RWPE2 (cell line): ENCODE results near the gene COPZ2.

ENCODE experiments used
- ATAC-seq: fragments of 200-7000 bp; cut with Tn5 transposase; 3 replicates; pipeline ENCODE4 v1.9.1; 2021; ENCODE audit warnings: low read depth
- DNase-seq: peaks from one replicate; pipeline ENCODE4 v3.0.0-alpha.2; 2020; ENCODE audit warnings: low spot score
- H3K27ac ChIP-seq: fragments of 450-650 bp; 2 replicates; pipeline ENCODE4 v1.5.1; 2017; ENCODE audit warnings: mild to moderate bottlenecking; ENCODE audit not compliant: poor library complexity, severe bottlenecking
- H3K27me3 ChIP-seq: fragments of 250-450 bp; sonication (Bioruptor Pico); 2 replicates; pipeline ENCODE4 v1.5.1; 2021; ENCODE audit warnings: mild to moderate bottlenecking, moderate library complexity; ENCODE audit not compliant: insufficient read depth, poor library complexity, severe bottlenecking
- H3K36me3 ChIP-seq: fragments of 250-450 bp; sonication (Bioruptor Pico); 2 replicates; pipeline ENCODE4 v1.5.1; 2020; ENCODE audit warnings: low read depth, mild to moderate bottlenecking, moderate library complexity
- H3K4me1 ChIP-seq: fragments of 250-450 bp; sonication (Bioruptor Pico); 2 replicates; pipeline ENCODE4 v1.5.1; 2021; ENCODE audit warnings: mild to moderate bottlenecking, moderate library complexity; ENCODE audit not compliant: insufficient read depth, poor library complexity, severe bottlenecking
- H3K4me3 ChIP-seq: fragments of 250-450 bp; sonication (Bioruptor Pico); 2 replicates; pipeline ENCODE4 v1.5.1; 2021; ENCODE audit warnings: mild to moderate bottlenecking, moderate library complexity; ENCODE audit not compliant: severe bottlenecking
- H3K9me3 ChIP-seq: fragments of 250-450 bp; sonication (Bioruptor Pico); 2 replicates; pipeline ENCODE4 v1.5.1; 2021; ENCODE audit warnings: mild to moderate bottlenecking, moderate library complexity; ENCODE audit not compliant: severe bottlenecking
- TF ChIP-seq, protein P1 (sequence below): fragments of 450-650 bp; IDR thresholded peaks from one replicate; pipeline ENCODE4 v1.5.1; 2017; ENCODE audit warnings: mild to moderate bottlenecking, moderate library complexity; ENCODE audit not compliant: poor library complexity, severe bottlenecking

The COPZ2 gene

DNA sequence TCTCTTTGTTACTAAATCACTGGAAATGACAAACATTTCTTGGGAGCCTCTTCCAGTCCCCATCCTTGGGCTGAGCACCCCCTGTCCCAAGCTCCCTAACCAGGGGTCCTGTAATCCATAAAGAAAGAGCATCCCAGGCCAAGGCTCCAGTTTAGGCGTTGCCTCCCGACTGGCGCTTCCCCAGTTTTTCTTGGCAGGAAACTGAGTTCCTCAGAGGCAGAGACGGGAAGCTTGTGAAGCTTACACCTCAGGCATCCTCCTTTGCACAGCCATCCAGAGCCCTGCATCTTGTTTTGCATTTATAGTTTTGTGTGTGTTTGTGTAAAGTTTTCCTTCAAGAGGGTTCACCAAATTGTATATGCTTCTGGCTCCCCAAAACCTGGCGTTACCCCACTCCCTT lies 7.1 kb downstream of the COPZ2 start:
- Histone ChIP-seq H3K36me3 (no peaks in the 10 kb centered on the region), H3K4me1 (peaks cover 14% of the 10 kb centered on the region), H3K27ac (no peak overlapping the region), H3K9me3 (no peaks in the 10 kb centered on the region), H3K27me3 (no peaks in the 10 kb centered on the region), H3K4me3 (no peak overlapping the region)
- DNase-seq (peak; percentile 15), ATAC-seq (no peak)
- TF ChIP-seq, protein P1, sequence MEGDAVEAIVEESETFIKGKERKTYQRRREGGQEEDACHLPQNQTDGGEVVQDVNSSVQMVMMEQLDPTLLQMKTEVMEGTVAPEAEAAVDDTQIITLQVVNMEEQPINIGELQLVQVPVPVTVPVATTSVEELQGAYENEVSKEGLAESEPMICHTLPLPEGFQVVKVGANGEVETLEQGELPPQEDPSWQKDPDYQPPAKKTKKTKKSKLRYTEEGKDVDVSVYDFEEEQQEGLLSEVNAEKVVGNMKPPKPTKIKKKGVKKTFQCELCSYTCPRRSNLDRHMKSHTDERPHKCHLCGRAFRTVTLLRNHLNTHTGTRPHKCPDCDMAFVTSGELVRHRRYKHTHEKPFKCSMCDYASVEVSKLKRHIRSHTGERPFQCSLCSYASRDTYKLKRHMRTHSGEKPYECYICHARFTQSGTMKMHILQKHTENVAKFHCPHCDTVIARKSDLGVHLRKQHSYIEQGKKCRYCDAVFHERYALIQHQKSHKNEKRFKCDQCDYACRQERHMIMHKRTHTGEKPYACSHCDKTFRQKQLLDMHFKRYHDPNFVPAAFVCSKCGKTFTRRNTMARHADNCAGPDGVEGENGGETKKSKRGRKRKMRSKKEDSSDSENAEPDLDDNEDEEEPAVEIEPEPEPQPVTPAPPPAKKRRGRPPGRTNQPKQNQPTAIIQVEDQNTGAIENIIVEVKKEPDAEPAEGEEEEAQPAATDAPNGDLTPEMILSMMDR: no peak

DNA sequence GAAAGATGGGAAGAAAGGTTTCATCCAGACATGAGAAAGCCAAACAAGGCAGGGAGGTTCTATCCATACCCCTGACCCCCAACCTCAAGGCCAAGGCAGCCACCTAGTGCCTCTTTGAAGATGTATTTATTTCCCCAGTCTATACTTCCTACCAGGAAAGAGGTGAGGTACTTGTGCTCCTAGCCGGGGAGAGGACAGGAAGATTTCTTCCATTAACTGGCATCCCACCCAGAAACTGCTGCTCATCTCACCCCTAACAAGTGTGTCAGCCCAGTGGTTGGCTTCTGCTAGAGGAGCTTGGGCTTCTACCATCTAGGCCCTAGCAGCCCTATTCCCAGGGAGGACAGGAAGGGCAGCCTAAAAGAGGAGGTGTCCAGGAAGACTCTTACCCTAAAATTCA lies 8.9 kb downstream of the COPZ2 start:
- peaks cover 18% of the 10 kb centered on the region for H3K4me1 ChIP-seq
- no peak overlapping the region for H3K4me3 ChIP-seq
- no peaks in the 10 kb centered on the region for H3K36me3 ChIP-seq
- H3K9me3 ChIP-seq: no peaks in the 10 kb centered on the region
- H3K27ac ChIP-seq: no peak overlapping the region
- H3K27me3 ChIP-seq: no peaks in the 10 kb centered on the region
- ATAC-seq: no peak
- peak; percentile 16 for DNase-seq
- TF ChIP-seq, protein P1: no peak

DNA sequence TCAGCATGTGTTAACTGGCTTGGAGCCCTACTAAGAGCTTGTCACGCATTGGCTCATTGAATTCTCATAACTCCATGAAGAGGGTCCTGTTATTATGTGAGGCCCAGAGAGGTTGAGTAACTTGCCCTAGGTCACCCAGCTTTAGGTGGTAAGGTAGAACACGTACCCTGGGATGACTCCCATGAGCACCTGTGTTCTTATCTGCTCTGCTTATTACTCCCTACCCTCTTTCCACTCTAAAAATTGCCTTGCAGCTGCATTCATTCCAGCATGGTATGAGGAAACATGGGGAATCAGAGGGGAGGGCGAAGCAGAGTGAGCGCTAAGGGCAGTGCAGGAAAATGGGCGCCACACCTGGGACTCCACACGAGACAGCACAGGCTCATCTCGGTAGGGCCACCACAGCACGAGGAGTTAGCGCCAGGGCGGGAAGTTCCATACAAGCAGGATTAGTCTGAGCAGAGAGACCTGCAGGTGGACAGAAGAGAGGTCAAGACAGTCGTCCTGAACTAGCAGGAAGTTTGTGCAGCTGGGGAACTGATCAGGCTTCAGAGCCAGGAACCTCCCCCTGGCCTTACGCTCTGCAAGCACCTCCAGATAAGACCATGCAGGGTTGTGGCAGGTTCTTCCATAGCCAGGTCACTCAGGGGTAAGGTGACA lies 10.1 kb downstream of the COPZ2 start:
- no peaks in the 10 kb centered on the region for H3K27me3 ChIP-seq
- TF ChIP-seq, protein P1: no peak
- no peaks in the 10 kb centered on the region for H3K9me3 ChIP-seq
- peak overlapping the region; percentile 76 for H3K27ac ChIP-seq
- H3K4me1 ChIP-seq: peaks cover 18% of the 10 kb centered on the region
- DNase-seq (peak; percentile 39), ATAC-seq (no peak)
- H3K4me3 ChIP-seq: no peak overlapping the region
- no peaks in the 10 kb centered on the region for H3K36me3 ChIP-seq

DNA sequence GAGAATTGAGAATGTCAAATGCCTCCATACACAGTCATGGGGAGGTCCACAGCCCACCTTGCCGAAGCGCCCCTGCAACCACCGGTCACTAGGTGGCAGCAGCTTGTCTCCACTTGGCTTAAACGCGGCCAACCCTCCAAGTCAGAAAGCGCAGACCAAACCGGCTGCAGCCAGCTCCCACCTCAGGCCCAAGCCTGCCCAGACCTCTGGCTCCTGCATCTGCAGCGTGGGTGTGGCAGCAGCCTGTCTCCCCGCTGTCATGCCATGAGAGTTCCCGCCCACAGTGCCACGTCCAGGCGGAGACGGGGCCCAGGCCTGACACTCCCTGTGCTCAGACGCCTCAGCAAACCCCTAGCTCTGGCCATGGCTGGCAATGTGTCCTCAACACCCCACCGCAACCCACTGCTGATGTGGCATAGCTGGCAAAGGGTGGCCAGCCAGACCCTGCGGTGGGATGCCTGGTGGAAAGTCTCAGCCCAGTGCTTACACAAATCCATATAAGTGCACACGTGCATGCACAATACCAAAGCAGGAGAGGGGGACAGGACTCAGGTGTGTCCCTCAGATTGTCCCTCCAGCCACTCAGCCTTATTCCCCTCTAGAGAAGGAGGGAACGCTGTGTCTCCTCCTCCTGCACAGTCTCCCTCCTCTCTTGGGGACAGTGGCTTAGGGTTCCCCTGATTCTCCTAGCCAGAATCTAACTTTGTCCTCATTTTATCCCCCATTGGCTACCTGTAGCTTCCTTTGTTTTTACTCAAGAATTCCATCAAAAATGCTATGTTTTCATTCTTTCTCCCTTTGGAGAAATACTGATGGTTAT lies 10.9 kb downstream of the COPZ2 start:
- Histone ChIP-seq H3K36me3 (no peaks in the 10 kb centered on the region), H3K27ac (peak overlapping the region; percentile 76), H3K27me3 (no peaks in the 10 kb centered on the region), H3K4me1 (peaks cover 18% of the 10 kb centered on the region), H3K4me3 (no peak overlapping the region), H3K9me3 (no peaks in the 10 kb centered on the region)
- peak; percentile 76 for ATAC-seq
- TF ChIP-seq, protein P1: peak; percentile 95
- peak; percentile 97 for DNase-seq
